Osteocyte (in vitro differentiated cells): ENCODE measurements around the gene PDCD2L. TPM values are rescaled to one million over a fixed set of nuclear protein-coding genes. Genes with fewer than 3 reads are reported as not detected.
"Not testable (repeated sequence)": the region's sequence is repeated elsewhere in the genome, so short reads cannot be mapped to it uniquely, and the experiment has no call there.

Source experiments
- DNase-seq: peaks from one replicate; pipeline ENCODE4 v3.0.0; 2021; ENCODE audit warnings: mixed read lengths; ENCODE audit not compliant: unreplicated experiment; ENCODE audit errors: extremely low spot score
- H3K27ac Mint-ChIP-seq: one replicate; pipeline ENCODE4 v1.8.0; 2021; ENCODE audit warnings: mild to moderate bottlenecking, mixed read lengths; ENCODE audit not compliant: unreplicated experiment
- H3K27me3 Mint-ChIP-seq: one replicate; pipeline ENCODE4 v1.8.0; 2021; ENCODE audit warnings: mixed read lengths; ENCODE audit not compliant: unreplicated experiment
- H3K36me3 Mint-ChIP-seq: one replicate; pipeline ENCODE4 v1.8.0; 2021; ENCODE audit warnings: mixed read lengths; ENCODE audit not compliant: unreplicated experiment
- H3K4me1 Mint-ChIP-seq: one replicate; pipeline ENCODE4 v1.8.0; 2021; ENCODE audit warnings: mixed read lengths; ENCODE audit not compliant: unreplicated experiment
- H3K4me3 Mint-ChIP-seq: one replicate; pipeline ENCODE4 v1.8.0; 2021; ENCODE audit warnings: mild to moderate bottlenecking, moderate library complexity, mixed read lengths; ENCODE audit not compliant: unreplicated experiment
- H3K9me3 Mint-ChIP-seq: one replicate; pipeline ENCODE4 v1.8.0; 2021; ENCODE audit warnings: mixed read lengths; ENCODE audit not compliant: unreplicated experiment
- CTCF ChIP-seq: fragments of 200-600 bp; sonication (generic); IDR thresholded peaks from 2 replicates; pipeline ENCODE4 v1.5.0; 2021; ENCODE audit warnings: antibody characterized with exemption, mild to moderate bottlenecking, moderate library complexity
- total RNA-seq: library from RNA; stranded (reverse); gene quantifications from 2 replicates; pipeline ENCODE4 v1.2.1, GENCODE V29; 2021

Gene PDCD2L
- total RNA-seq, 1 donor from 2014 or later, result 11.1 TPM

DNA sequence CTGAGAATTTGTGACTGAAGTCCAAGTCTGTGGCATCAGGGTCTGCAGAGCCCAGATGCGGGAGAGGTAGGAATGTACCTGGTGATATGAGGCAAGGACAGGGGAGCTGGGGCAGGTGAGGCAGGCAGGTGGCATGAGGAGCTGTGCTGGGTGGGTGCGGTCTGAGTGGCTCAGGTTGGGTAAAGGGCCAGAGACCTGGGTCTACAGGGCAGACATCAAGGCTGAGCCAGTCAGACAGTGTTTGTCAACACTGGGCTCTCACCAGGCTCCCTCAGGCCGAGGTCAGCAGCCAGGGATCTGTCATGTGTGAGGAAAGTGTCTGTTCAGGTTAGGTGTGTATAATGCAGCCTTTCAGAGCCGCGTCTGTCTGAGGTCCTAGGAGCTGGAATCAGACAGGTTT, 20.6 kb upstream of the PDCD2L start:
- TF ChIP-seq CTCF, result no peak
- H3K27me3 Mint-ChIP-seq, result no peaks in the 10 kb centered on the region
- H3K4me1 Mint-ChIP-seq, result no peaks in the 10 kb centered on the region
- H3K4me3 Mint-ChIP-seq, result no peak overlapping the region
- peaks cover 44% of the 10 kb centered on the region for H3K36me3 Mint-ChIP-seq
- H3K27ac Mint-ChIP-seq, result no peak overlapping the region
- DNase-seq, result no peak
- H3K9me3 Mint-ChIP-seq, result no peaks in the 10 kb centered on the region

GRCh38 chr19:34386645-34387445, 17.4 kb upstream of the PDCD2L start:
- Mint-ChIP-seq H3K9me3 (no peaks in the 10 kb centered on the region), H3K4me3 (no peak overlapping the region), H3K36me3 (peaks cover 39% of the 10 kb centered on the region), H3K27ac (no peak overlapping the region), H3K4me1 (no peaks in the 10 kb centered on the region), H3K27me3 (no peaks in the 10 kb centered on the region)
- DNase-seq, result no peak
- TF ChIP-seq CTCF, result no peak

GRCh38 chr19:34387446-34387810, 16.8 kb upstream of the PDCD2L start:
- no peak for DNase-seq
- Mint-ChIP-seq H3K9me3 (no peaks in the 10 kb centered on the region), H3K4me3 (no peak overlapping the region), H3K36me3 (peaks cover 38% of the 10 kb centered on the region), H3K27me3 (no peaks in the 10 kb centered on the region), H3K27ac (no peak overlapping the region), H3K4me1 (no peaks in the 10 kb centered on the region)
- no peak for TF ChIP-seq CTCF

DNA sequence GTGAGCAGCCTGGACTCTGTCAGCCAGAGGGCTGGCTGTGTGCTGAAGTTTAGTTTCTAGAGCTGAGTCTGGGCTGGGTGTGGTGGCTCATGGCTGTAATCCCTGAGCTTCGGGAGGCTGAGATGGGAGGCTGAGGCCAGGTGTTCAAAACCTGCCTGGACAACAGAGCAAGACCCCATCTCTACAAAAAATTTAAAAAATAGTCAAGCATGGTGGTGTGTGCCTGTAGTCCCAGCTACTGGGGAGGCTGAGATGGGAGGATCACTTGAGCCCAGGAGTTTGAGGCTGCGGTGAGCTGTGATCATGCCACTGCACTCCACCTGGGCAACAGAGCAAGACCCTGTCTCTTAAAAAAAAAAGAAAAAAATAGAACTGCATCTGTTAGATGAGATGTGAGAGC, 15.5 kb upstream of the PDCD2L start:
- not testable (repeated sequence) for H3K4me1 Mint-ChIP-seq, H3K27ac Mint-ChIP-seq, DNase-seq, H3K27me3 Mint-ChIP-seq, H3K9me3 Mint-ChIP-seq, H3K4me3 Mint-ChIP-seq
- H3K36me3 Mint-ChIP-seq, result peaks cover 24% of the 10 kb centered on the region

DNA sequence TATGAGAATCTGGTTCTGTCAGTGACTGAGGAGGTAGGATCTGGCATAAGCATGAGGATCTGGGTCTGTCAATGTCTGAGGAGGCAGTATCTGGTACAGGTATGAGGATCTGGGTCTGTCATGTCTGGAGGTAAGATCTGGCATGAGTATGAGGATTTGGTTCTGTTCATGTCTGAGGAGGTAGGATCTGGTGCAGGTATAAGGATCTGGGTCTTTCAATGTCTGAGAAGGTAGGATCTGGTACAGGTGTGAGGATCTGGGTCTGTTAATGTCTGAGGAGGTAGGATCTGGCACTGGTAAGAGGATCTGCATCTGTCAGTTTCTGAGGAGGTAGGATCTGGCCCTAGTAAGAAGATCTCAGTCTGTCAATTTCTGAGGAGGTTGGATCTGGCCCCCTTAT, 12.4 kb upstream of the PDCD2L start:
- Mint-ChIP-seq H3K4me1 (no peaks in the 10 kb centered on the region), H3K27ac (no peak overlapping the region), H3K36me3 (peaks cover 3% of the 10 kb centered on the region), H3K4me3 (no peak overlapping the region), H3K9me3 (no peaks in the 10 kb centered on the region), H3K27me3 (no peaks in the 10 kb centered on the region)
- TF ChIP-seq CTCF, result no peak
- no peak for DNase-seq
